Measurements from ENCODE around the gene SLC2A1. TPM values are rescaled to one million over a fixed set of nuclear protein-coding genes. Genes with fewer than 3 reads are reported as not detected.

SLC2A1 gene
- 105 and 117 TPM in 2 replicates for total RNA-seq

- ChIA-PET CTCF (interaction anchor here (1.1 kb wide), 1 partner anchor 36 kb away, joined by 5 read pairs; no protein-coding TSS in a partner anchor), POLR2A (interaction anchor here (0.9 to 26.4 kb wide), 11 partner anchors 17 to 277 kb away, joined by 3 to 694 read pairs (median 4); partner anchors contain the start of genes C1orf50 and P3H1)
- no peak for TF ChIP-seq CTCF (IDR thresholded peaks at IDR 0.05)
- intact Hi-C loops (cut with micrococcal nuclease): loop anchor here (1.0 to 5.0 kb wide), 6 partner anchors 26 to 276 kb away; partner anchors contain the start of genes C1orf50, P3H1, YBX1 and ZNF691
- peaks cover 1% of the 10 kb centered on the region for H3K27me3 Mint-ChIP-seq
- H3K4me1 Mint-ChIP-seq: peaks cover 77% of the 10 kb centered on the region
- DNase-seq (peak; percentile 90), ATAC-seq (ENCODE audit: low read depth) (peak; percentile 89)
- H3K27ac Mint-ChIP-seq: peak within 1 kb of the TSS; percentile 99
- peaks cover 28% of the 10 kb centered on the region for H3K36me3 Mint-ChIP-seq (ENCODE audit: low read depth)
- no peaks in the 10 kb centered on the region for H3K9me3 Mint-ChIP-seq
- H3K4me3 Mint-ChIP-seq: peak within 1 kb of the TSS; percentile 99
Observed at GRCh38 chr1:42958488-42959319, at the start of gene SLC2A1. TSS of gene SLC2A1 (minus strand) at chr1:42958868. CDS start at chr1:42958651, 217 bp downstream.

GRCh38 chr1:43007377-43008114, 48.9 kb upstream of the SLC2A1 start:
- no peak for DNase-seq
- H3K4me3 Mint-ChIP-seq: no peak overlapping the region
- ChIA-PET CTCF (no interaction called here), POLR2A (no interaction called here)
- intact Hi-C loops (cut with micrococcal nuclease): no loop called here
- TF ChIP-seq CTCF (IDR thresholded peaks at IDR 0.05): no peak
- no peaks in the 10 kb centered on the region for H3K9me3 Mint-ChIP-seq
- H3K4me1 Mint-ChIP-seq: peaks cover 7% of the 10 kb centered on the region
- no peak for ATAC-seq (ENCODE audit: low read depth)
- no peak overlapping the region for H3K27ac Mint-ChIP-seq
- no peaks in the 10 kb centered on the region for H3K36me3 Mint-ChIP-seq (ENCODE audit: low read depth)
- peaks cover 5% of the 10 kb centered on the region for H3K27me3 Mint-ChIP-seq

GRCh38 chr1:43005460-43006361, 47.0 kb upstream of the SLC2A1 start:
- Mint-ChIP-seq H3K27ac (no peak overlapping the region), H3K36me3 (ENCODE audit: low read depth) (no peaks in the 10 kb centered on the region), H3K27me3 (peaks cover 5% of the 10 kb centered on the region), H3K4me3 (no peak overlapping the region), H3K4me1 (peaks cover 7% of the 10 kb centered on the region), H3K9me3 (no peaks in the 10 kb centered on the region)
- POLR2A ChIA-PET: interaction anchor here (0.5 kb wide), 1 partner anchor 26 kb away, joined by 6 read pairs; no protein-coding TSS in a partner anchor
- TF ChIP-seq CTCF (IDR thresholded peaks at IDR 0.05): no peak
- CTCF ChIA-PET: no interaction called here
- ATAC-seq (ENCODE audit: low read depth) (no peak), DNase-seq (no peak)
- intact Hi-C loops (cut with micrococcal nuclease): no loop called here

GRCh38 chr1:43004587-43005459, 46.2 kb upstream of the SLC2A1 start:
- no peaks in the 10 kb centered on the region for H3K9me3 Mint-ChIP-seq
- H3K4me3 Mint-ChIP-seq: no peak overlapping the region
- intact Hi-C loops (cut with micrococcal nuclease): loop anchor here (5.0 kb wide), 1 partner anchor 43 kb away; no protein-coding TSS in a partner anchor
- H3K27me3 Mint-ChIP-seq: peaks cover 5% of the 10 kb centered on the region
- H3K36me3 Mint-ChIP-seq (ENCODE audit: low read depth): no peaks in the 10 kb centered on the region
- POLR2A ChIA-PET: no interaction called here
- peak; percentile 14 for ATAC-seq (ENCODE audit: low read depth)
- H3K27ac Mint-ChIP-seq: no peak overlapping the region
- TF ChIP-seq CTCF (IDR thresholded peaks at IDR 0.05): no peak
- H3K4me1 Mint-ChIP-seq: peaks cover 7% of the 10 kb centered on the region
- CTCF ChIA-PET: no interaction called here
- no peak for DNase-seq

Measured in activated B cell treated with CpG ODN at 0.5 μM for 24 hours (primary cell).